SK-N-DZ (cell line): ENCODE data around the gene KIF6.

Experiments used
- DNase-seq: peaks from one replicate; pipeline ENCODE4 v3.0.0-alpha.2; 2015; ENCODE audit warnings: low spot score

The KIF6 gene

DNA sequence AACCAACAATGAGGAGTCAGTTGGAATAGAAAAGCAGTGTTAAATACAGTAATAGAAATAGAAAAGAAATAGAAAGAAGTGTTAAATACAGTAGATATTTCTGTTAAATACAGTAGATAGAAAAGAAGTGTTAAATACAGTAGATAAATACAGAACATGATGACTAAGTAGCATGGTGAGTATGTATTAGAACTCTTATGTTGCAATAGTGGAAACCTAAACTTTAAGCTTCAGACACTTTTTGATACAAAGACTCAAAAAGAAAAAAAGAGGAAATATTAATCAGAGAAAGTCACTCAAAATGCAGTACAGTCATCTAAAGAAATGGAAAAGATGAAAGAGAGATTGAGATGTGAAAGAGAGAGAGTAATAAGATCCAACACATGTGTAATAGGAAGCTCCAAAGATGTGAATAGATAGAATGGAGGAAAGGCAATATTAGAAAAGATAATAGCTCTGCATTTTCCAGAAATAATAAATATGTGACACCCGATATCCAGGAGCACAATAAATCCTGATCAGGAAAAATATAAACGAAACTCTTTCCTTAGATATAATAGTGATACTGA is 271.2 kb downstream of the KIF6 start:
- DNase-seq: no peak

DNA sequence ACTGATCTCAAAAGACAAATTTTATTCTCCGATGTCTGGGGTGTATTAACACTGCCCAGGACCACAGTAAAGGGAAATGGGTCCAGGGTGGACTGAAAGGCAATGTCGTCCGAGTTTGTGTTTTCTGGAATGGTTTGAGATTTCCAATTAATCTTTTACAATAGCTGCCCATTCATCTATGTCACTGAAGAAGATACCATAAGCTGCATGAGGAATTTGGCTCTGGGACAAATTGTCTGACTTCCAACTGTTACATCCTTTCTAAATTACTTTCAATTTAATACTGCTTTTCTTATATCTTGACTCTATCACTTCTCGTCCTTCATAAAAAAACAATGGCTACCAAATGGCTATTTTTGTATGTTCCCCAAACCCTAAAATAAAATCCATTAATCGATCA is 272.0 kb downstream of the KIF6 start:
- DNase-seq: no peak

DNA sequence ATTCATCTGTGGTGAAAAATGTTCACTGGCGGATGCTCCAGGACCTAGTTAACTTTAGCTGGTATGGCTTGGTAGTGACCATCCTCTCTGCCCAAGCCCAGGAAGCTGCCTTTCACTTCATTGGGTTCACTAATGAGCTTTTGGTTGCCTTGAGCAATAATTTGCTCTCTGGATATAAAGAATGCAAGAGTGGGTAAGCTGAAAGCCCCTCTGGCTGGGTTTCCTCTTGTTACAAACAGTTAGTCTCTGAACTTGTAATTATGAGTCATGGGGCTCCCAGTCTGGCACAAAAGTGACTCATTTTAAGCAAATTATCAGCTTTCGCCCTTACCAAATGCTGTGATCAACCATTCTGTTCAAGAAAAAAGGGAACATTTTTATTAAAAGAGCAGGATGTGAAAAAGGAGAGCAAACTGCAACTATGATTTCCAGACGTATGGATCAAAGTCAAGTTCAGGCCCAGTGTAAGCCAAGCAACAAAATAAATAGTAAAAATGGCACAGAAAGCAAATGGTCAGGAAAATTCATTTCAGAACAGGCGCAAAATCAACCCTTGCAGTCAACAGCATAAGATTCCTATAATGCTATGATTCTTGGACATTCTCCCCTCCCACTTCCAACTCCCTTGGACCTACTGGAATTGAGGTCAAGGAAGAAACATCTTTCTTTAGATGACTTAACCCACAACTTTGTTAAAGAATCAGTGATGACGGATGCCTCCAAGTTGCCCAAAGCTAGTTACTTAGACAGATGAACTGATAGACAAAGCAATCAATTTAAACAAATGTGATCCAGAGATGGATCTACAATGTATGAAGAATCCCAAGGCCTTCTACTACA is 272.7 kb downstream of the KIF6 start:
- DNase-seq: no peak

DNA sequence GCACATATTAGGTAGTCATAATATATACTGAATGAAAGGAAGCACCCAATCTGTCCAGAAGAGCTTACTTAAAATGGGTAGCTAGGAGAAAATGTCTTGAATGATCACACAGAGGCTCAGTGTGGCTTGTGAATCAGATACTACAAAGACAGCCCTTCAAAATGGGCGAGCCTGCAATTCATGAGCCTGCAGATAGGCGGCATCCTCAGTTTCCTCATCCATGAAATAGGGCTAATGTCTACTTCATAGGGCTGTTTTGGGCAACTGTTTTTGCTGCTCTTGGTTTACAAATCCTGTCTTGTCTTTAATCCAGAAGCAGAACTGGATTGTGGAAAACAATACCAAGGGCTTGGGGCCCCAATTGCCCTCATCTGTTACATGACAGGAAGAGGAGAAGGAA is 273.4 kb downstream of the KIF6 start:
- DNase-seq: no peak

DNA sequence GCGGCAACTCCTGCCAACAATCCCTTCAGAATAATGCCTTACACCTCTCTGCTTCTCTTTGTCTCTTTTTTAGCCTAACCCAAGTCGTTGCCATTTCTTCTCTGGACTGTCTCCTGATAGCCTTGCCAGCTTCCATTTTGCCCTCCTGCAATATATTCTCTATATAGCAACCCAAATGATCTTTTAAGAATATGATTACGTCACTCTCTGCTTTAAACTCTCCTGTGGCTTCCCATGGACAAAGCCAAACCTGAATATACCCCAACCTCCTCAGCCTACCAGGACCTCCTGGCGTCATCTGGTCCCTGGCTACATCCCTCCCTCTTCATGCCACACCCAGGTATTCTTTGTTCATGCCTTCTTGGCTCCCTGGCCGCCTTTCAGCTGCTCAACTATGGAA is 276.2 kb downstream of the KIF6 start:
- DNase-seq: no peak

DNA sequence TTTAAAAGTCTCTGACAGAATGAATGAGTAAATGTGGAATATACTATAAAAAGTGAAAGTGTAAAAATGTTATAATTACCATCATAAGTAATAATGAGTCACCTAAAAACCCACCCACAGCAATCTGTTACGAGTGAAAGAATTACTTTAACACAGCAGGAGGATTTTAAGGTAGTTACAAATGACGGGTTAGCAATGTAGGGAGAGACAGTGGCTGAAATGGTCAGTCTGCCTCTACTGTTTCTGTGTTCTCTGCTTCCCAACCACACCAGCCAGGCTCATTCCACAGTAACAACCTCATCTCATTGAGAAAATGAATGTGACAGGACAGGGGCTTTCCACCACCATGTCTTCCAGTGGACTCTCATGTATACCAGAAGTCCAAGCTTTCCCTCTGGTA is 278.3 kb downstream of the KIF6 start:
- DNase-seq: no peak

DNA sequence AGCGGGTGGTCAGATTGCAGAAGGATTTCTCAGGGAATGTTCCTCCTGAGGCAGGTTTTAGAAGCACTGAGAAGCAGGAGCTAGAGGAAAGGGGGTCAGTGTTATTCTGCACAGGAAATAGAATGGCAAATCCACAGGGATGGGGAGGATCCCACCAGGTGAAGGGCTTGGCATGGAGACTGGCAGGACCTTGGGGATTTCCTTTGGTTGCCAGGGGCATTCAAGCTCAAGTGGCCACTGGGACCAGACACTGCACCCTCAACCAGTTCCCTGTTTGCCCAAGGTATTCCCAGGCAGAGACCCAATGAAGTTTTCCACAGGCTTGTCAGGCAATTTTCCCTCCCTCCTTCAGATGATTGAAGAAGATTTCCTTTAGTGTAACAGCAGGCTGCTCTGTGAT is 279.5 kb downstream of the KIF6 start:
- DNase-seq: no peak

DNA sequence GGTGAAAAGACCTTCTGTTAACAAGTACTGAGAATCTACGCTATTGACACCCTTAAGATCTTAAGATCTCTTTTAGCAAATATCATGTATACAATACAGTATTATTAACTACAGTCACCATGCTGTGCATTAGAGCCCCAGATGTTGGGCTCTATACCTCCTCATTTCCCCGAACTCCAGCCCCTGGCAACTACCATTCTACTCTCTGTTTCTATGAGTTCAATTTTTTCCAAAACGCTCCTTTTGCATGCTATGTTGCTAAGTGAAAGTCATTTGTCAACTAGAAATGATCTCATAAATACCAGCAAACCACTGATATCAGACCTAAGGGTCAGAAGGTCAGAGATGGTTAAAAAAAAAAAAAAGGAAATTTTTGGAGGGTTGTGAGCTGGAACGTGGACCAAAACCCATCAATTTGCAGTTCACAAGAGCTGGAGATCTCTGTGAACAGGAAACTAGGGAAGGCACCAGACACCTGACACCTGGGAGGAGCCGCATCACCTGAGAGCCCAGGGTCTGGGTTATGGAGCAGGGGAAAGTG is 280.7 kb downstream of the KIF6 start:
- no peak for DNase-seq

DNA sequence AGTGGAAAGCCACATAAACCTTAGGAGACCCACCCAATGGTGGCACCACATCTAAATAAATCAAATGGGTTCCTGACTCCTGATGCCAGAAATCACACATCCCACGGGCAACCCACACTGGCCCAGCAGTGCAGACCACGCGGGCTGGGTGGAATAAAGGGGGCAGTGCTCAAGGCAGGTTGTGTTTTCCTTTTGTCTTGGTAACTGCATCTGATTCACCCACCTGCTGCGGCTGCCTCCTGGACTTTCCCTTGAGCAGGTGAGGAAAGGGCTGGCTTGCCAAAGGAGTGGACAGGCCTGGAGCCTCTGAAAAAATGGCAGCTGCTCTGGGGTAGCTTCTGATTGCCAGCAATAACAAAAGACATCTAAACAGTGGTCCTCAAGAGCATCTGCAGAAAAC is 283.2 kb downstream of the KIF6 start:
- DNase-seq: no peak

DNA sequence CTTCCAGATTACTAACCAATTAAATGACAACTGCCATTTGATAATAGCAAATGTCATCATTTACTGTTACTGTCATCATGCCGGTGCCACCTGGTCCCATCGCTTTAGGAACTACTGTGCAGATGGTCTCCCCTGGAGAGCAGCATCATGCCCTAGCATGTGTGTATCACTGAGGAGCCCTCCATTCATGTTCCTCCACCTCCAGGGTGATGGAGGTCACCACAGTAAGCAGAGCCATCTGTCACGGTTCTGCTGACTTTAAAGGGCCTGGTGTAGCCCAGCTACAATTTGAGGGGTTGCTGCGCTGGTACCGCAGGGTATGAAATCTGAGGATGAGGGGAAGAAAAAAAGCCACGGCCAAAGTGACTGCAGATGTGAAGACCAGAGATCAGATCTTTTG is 283.9 kb downstream of the KIF6 start:
- no peak for DNase-seq

DNA sequence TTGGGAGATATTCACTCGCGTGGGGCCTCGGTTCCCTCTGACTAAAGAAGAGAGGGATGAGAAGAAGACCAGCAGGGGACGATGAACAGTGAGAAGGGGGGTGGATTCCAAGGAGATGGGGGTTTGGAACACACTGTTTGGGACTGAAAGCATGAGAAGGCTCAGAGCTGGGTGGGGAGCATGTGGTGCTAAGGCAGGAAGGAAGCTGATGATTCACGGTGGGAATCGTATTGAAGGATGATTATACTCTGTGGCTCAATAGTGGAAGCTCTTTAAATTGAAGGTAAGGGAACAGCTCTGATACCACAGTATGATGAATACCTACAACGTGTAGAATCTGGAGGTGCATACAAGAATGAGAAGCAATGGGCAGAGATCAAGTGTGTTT is 285.2 kb downstream of the KIF6 start:
- no peak for DNase-seq

DNA sequence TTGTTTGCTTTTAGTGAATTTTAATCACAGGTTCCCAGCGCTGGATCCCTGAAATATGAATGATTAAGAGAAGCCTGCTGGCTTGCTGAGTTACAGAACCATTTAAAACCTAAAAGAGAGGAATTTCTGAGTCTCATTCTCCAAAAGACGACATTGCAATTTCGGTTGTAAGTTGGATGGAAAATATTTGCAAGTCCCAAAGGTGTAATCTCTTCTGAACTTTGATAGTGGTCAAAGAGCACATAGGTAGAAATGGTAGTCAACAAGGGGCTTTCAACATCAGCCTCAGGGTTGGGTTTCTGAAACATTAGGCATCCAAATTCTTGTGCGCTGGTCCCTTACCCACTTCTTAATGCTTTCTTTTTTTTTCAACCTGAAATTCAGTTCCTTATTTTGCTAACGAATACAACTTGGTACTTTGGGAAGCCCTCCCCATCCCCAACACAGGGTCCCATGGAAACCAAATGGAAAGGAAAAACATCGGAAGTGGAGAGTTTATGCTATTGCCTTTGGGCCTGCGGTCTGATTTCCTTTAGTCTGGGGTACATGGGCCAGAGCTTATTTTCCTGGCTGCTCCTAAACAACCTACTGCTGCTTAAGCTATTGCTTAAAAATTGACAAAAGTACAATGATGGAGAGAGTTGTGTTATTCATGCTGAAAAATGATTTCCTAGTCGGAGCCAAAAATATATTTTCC is 285.7 kb downstream of the KIF6 start:
- no peak for DNase-seq

DNA sequence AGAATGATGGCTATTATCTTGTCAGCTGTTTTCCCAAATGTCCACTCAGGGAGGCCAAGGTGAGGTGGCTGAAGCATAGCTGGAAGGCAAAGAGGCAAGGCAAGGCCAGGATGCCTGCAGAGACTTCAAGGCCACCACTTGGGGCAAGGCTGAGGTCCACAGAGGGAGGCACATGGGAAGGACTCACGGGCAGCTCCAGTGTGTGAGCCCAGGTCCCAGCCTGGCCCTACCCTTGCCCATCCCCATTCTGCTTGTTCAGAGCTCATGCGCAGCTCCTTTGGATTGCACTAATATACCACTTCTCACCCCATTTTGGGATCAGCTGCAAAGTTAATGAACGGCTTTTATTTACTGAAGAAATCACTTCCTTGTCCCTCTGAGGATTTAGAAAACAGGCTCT is 291.6 kb downstream of the KIF6 start:
- DNase-seq: no peak

DNA sequence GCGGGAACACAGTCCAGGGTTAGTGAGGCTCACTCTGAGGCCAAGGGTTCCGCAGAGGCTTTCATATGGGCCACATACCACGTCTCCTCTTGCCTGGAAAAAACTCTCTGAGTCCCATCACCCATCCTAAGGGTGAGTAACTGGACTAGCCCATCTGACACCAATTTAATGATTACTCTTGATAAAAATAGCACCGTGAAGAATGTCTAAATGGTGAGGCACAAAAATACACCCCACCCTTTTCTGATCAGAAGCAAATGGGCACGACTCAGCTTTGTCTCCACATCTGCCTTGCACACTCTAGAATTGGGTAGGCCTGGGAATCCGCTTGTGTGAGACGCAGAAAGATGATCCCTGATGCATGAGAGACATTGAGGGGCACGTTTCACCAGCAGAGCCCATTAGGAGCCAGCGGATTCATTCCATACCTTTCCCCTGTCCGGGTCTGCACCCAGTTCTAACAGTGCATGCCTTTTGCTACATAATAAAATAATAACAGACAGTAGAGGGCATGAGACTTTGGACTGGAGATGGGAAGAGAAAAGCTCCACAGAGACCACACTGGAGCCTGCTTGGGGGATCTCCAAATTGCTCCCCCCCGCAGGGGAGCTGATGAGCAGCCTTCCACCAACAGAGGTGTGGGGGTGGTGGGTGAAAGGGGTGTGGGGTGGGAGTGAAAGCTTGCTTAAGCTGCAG is 292.7 kb downstream of the KIF6 start:
- no peak for DNase-seq

DNA sequence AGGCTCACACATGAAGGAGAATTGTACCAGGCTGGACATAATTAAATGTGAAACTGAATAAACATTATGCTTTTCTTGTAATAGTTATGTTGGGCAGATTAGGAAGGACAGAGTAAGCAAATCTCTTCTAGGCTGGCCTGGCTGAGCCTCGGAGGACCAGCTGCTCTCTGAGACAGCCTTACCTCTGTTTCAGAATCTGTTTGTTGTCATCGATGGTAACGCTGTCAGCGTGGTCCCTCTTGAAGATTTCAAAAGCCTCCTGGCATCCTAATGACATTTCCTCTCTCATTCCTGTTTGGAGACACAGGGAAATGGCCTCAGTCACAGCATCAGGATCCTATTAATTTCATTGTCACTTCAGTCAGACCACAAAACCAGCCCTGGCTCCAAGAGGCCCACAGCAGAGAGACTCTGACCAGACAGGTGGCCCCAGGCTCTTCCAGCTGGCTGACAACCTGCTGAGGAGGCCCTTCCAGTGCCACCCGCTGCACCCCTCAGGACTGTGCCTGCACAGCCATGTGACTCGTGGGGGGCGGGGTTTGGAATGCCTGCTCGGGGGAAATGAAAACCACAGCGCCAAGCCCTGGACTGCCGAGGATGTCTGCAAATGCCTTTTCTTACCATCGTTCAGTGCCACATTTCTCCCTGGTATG is 294.2 kb downstream of the KIF6 start:
- DNase-seq: peak; percentile 90

DNA sequence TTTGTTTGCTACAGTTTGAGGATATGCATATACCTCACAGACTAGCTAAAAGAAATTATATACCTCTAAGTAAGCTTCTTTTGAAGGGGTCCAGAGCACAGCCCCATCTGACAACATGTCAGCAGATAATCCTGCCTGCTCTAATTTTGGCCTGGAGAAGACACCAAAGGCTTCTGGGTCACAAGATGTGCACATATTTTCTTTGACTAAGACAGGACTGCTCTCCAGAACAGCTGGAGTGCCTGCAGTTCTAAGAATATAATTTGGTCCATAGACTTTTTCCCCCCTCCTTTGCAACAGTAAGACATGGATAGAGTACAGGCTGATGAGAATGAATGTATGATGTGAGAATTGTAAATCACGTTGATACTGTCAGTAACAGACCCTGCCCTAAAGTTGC is 294.8 kb downstream of the KIF6 start:
- DNase-seq: no peak

DNA sequence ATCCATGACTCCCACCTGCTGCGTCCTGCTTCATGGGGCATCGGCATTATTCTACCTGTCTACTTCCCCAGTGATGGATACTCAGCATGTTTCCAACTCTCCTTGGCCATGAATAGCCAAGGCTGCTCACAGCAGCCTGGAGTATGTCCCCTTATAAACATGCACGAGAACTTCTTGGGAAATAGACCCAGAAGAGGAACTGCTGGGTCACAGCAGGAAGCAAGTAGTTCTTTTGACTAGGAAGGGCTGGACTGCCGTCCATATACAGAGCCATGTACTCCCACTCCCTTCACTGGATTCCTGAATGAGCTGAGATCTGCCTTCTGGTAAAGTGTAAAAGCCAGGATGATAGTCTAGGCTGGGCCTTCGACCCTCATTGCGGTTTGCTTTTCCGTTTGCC is 296.4 kb downstream of the KIF6 start:
- DNase-seq: no peak

DNA sequence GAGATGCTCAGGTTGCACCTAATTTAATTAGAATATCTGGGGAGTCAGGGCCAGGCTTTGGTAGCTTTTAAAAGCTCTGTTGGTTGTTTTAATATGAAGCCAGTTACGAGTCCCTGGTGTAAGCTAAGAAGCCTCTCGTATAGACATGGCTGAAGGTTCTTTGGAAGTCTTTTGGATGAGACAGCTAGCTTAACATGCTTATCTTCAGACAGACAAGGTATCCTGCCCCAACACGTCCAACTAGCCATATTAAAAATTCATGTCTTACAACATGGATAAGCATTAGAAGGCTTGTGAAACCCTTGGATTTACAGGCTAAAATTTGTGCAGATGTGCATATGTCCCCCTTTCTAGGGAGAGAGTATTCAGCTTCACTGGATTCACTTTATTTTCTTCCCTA is 297.1 kb downstream of the KIF6 start:
- DNase-seq: peak; percentile 22

DNA sequence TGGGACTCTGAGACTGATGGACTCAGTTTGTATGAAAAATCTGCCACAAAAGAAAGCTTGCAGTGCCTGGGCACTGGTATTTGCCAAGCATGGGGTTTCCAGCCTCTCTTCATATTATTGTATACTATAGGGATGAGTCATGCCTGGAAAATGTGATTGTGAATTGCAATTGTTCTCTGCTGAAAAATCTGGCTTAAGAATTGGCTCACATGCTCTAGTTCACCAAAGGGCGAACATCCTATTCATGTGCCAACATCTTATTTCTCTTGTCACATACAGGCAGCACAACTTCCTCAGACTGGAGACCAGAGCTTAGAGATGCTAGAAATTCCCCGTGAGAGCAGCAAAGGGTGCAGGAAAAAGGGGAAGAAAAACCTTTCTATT is 299.1 kb downstream of the KIF6 start:
- no peak for DNase-seq

DNA sequence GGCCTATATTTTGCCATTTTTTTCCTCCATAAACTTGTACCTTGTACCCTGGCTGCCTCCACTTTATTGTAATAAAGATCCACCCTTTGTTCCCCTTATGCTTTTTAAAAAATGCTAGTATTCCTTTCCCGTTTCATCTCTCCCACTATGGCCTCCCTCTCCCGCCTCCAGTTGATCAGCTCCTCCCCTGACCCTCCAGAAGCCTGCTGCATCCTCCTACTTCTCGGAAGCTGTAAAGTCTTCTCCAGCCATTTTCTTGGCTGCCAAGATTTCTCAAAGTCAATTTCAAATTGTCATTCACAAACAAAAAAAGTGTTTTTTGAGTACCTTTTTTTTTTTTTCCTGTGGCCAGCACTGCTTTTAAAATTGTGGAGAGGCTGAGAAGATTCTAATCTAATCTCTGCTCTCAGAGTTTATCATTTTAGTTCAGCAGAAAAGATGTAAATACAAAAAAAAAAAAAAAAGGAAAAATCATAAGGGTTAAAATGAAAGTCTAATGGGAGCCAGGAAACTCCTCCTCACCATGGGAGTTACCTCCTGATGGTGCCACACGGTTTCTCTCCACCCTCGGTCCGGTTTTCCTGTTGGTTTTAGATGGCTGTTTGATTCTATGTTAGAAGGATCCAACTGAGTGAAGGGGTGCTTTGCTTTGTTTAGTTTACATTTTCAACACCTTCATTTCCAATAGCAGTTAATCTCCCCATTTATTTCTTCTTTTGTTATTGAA is 299.7 kb downstream of the KIF6 start:
- no peak for DNase-seq

DNA sequence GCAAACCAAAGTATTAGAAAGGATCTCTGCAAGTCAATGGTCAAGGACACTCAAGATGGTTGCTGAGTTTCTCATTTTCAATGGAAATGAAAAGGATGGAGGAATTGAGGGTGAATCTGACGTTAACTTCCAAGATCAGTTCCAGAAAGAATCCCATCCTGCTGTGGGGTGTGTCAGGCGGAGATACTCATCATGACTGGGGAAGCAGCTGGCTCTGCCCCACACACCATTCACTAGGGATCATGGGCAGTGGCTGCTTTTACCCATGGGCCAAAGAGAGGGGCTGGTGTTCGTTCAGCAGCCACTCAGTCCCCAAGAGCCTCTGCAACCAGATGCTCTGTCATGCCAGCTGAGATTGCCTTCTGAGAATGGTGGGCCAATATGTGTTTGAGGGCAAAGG is 300.4 kb downstream of the KIF6 start:
- DNase-seq: no peak
